RWPE2 (cell line): ENCODE data around the gene ALDOC.

Source experiments
- ATAC-seq: fragments of 200-7000 bp; cut with Tn5 transposase; 3 replicates; pipeline ENCODE4 v1.9.1; 2021; ENCODE audit warnings: low read depth
- DNase-seq: peaks from one replicate; pipeline ENCODE4 v3.0.0-alpha.2; 2020; ENCODE audit warnings: low spot score
- H3K27ac ChIP-seq: fragments of 450-650 bp; 2 replicates; pipeline ENCODE4 v1.5.1; 2017; ENCODE audit warnings: mild to moderate bottlenecking; ENCODE audit not compliant: poor library complexity, severe bottlenecking
- H3K27me3 ChIP-seq: fragments of 250-450 bp; sonication (Bioruptor Pico); 2 replicates; pipeline ENCODE4 v1.5.1; 2021; ENCODE audit warnings: mild to moderate bottlenecking, moderate library complexity; ENCODE audit not compliant: insufficient read depth, poor library complexity, severe bottlenecking
- H3K36me3 ChIP-seq: fragments of 250-450 bp; sonication (Bioruptor Pico); 2 replicates; pipeline ENCODE4 v1.5.1; 2020; ENCODE audit warnings: low read depth, mild to moderate bottlenecking, moderate library complexity
- H3K4me1 ChIP-seq: fragments of 250-450 bp; sonication (Bioruptor Pico); 2 replicates; pipeline ENCODE4 v1.5.1; 2021; ENCODE audit warnings: mild to moderate bottlenecking, moderate library complexity; ENCODE audit not compliant: insufficient read depth, poor library complexity, severe bottlenecking
- H3K4me3 ChIP-seq: fragments of 250-450 bp; sonication (Bioruptor Pico); 2 replicates; pipeline ENCODE4 v1.5.1; 2021; ENCODE audit warnings: mild to moderate bottlenecking, moderate library complexity; ENCODE audit not compliant: severe bottlenecking
- H3K9me3 ChIP-seq: fragments of 250-450 bp; sonication (Bioruptor Pico); 2 replicates; pipeline ENCODE4 v1.5.1; 2021; ENCODE audit warnings: mild to moderate bottlenecking, moderate library complexity; ENCODE audit not compliant: severe bottlenecking
- TF ChIP-seq, protein P1 (sequence below): fragments of 450-650 bp; IDR thresholded peaks from one replicate; pipeline ENCODE4 v1.5.1; 2017; ENCODE audit warnings: mild to moderate bottlenecking, moderate library complexity; ENCODE audit not compliant: poor library complexity, severe bottlenecking

The ALDOC gene

DNA sequence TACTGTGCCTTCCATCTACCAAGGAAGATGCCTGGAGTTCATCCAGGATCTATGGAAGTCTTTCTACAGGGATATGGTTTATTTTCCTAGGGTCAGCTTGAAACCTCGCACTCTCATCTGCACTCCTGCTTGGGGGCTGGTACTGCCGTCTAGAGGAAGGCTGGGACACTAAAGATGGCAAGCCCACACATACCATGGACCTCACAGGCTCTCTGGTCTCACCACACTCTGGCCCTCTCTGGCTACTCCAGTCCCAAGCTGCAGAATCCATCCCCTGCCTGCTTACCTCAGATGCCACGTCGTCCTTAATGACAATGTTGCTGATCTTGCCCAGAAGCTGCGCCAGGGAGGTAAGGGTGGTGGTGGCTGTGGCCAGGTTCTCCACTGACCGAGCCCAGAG, 22.1 kb downstream of the ALDOC start:
- Histone ChIP-seq H3K9me3 (no peaks in the 10 kb centered on the region), H3K4me1 (no peaks in the 10 kb centered on the region), H3K36me3 (peaks cover 42% of the 10 kb centered on the region), H3K27me3 (no peaks in the 10 kb centered on the region), H3K4me3 (no peak overlapping the region), H3K27ac (no peak overlapping the region)
- TF ChIP-seq, protein P1, sequence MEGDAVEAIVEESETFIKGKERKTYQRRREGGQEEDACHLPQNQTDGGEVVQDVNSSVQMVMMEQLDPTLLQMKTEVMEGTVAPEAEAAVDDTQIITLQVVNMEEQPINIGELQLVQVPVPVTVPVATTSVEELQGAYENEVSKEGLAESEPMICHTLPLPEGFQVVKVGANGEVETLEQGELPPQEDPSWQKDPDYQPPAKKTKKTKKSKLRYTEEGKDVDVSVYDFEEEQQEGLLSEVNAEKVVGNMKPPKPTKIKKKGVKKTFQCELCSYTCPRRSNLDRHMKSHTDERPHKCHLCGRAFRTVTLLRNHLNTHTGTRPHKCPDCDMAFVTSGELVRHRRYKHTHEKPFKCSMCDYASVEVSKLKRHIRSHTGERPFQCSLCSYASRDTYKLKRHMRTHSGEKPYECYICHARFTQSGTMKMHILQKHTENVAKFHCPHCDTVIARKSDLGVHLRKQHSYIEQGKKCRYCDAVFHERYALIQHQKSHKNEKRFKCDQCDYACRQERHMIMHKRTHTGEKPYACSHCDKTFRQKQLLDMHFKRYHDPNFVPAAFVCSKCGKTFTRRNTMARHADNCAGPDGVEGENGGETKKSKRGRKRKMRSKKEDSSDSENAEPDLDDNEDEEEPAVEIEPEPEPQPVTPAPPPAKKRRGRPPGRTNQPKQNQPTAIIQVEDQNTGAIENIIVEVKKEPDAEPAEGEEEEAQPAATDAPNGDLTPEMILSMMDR, result no peak
- DNase-seq (no peak), ATAC-seq (no peak)

DNA sequence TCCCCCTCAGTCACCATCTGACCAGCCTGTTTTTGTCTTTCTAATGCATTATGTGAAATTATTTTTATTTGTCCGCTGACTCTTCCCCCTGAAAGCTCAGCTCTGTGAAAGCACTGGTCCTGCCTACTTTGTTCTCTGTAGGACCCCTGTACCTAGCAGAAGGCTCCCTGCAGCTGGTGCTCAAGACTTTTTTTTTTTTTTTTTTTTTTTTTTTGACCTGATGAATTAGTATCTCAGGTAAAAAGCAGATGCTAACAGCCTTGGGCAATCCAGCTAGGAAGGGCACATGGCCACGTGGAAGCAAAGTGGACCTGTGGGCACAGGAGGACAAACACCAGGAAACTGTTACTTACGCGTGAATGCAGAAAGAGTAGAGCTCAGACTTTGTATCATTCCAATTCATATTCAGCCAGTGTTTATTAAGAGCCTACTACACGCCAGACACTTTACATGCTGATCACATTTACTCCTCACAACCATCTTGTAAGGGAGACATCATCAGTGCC, 23.6 kb downstream of the ALDOC start:
- TF ChIP-seq, protein P1, result no peak
- DNase-seq (no peak), ATAC-seq (no peak)
- Histone ChIP-seq H3K4me3 (no peak overlapping the region), H3K9me3 (no peaks in the 10 kb centered on the region), H3K27ac (no peak overlapping the region), H3K36me3 (peaks cover 33% of the 10 kb centered on the region), H3K4me1 (no peaks in the 10 kb centered on the region), H3K27me3 (no peaks in the 10 kb centered on the region)

DNA sequence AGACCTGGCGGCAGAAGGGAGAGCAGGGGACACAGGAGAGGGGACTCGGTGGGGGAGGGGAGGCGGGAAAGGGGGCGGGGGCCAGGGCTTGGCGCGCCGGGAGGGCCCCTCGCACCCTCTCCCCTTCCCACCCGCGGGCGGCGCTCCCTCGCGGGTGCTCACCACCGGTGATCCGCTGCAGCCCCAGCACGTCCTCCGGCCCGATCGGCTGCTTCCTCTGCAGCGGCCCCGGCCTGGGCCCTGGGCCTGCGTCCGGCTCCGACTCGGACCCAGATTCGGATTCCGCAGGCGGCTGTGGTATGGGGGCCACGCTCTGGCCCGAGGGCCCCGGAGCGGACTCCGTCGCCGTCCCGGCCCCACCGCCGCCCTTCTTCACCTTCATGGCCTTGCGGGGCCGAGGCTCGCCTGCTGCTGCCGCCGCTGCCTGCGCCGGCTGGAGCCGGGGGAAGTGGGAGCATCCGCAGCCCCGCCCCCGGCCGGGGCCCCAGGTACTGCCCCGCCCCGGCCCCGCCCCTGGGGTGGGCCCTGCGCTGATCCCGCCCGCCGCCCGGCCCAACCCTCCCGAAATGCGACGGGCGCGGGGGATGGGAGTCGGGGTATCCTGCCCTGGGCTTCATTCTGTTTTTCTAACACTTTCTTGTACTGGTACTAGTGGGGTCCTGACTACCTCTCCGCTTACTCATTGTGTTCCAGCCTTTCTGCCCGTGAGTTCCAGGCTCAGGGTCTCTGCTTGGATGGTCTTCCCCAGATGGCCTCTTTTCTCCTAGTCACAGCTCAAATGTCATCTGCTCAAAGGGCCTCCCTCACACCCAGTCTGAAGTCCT, 24.3 kb downstream of the ALDOC start, which contains the start of gene UNC119:
Gene UNC119 (minus strand): TSS at position 449 of the 824 bp plus-strand sequence. CDS start 67 bp downstream, at position 382.
- peak; percentile 93 for ATAC-seq
- TF ChIP-seq, protein P1, result no peak
- DNase-seq, result no peak

DNA sequence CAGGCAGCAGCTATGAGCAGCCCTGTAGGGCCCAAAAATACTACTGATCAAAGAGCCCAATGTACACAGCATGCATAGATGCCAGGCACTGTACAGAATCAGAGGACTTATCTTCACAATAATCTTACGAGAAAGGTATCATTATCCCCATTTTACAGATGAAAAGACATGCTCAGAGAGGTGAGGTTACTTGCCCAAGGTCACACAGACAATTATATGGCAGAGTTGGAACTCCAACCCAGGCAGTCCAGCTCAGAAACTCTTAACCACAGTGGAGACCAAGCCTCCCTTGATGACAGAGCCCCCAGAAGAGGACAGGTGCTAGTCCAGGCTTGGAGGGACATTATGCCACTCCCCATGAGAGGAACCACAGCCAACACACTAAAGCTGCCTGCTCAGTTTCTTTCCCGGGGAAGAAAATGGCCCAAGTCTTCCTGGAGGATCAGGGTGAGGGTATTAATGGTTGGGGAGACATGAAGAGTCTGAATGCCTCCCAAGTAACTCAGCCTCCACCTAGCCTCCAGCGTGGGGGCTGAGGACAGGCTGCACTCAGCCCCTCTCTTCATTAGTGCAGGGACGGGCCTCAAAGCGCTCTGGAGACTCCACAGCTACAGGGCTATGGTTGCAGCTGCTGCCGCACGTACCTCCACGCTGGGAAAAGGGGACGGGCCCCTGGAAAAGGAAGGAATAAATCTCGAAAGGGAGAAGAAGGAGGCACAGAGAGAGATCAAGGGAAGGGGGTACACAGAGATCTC, 25.1 kb downstream of the ALDOC start:
- Histone ChIP-seq H3K36me3 (peaks cover 23% of the 10 kb centered on the region), H3K27me3 (no peaks in the 10 kb centered on the region), H3K4me3 (peak overlapping the region; percentile 89), H3K9me3 (no peaks in the 10 kb centered on the region), H3K27ac (peak overlapping the region; percentile 19), H3K4me1 (no peaks in the 10 kb centered on the region)
- no peak for DNase-seq
- peak; percentile 40; the same call in 2 of the 3 replicates for ATAC-seq
- TF ChIP-seq, protein P1, result no peak

More for the DNA sequence above, 24.3 kb downstream of the ALDOC start, which contains the start of gene UNC119:
- no peaks in the 10 kb centered on the region for H3K27me3 ChIP-seq
- peak within 1 kb of the TSS; percentile 19 for H3K27ac ChIP-seq
- no peaks in the 10 kb centered on the region for H3K9me3 ChIP-seq
- peak within 1 kb of the TSS; percentile 89 for H3K4me3 ChIP-seq
- H3K36me3 ChIP-seq, result peaks cover 29% of the 10 kb centered on the region
- no peaks in the 10 kb centered on the region for H3K4me1 ChIP-seq
